PFSK-1 (cell line): ENCODE data around the gene ATP6V0E2.

Source experiments
- POLR2AphosphoS5 ChIP-seq: IDR thresholded peaks from 2 replicates; pipeline ENCODE4 v1.6.1; 2012; ENCODE audit warnings: low read depth, mild to moderate bottlenecking, control low read depth, low read length, moderate library complexity
- SIN3A ChIP-seq: IDR thresholded peaks from 2 replicates; pipeline ENCODE4 v1.6.1; 2012; ENCODE audit warnings: mild to moderate bottlenecking, low read length, moderate library complexity, borderline replicate concordance; ENCODE audit not compliant: insufficient read depth
- TAF1 ChIP-seq: IDR thresholded peaks from 2 replicates; pipeline ENCODE4 v1.6.1; 2012; ENCODE audit warnings: low read length, control low read depth, borderline replicate concordance; ENCODE audit not compliant: insufficient read depth
- TF ChIP-seq, protein P1 (sequence below), 2 experiments: IDR thresholded peaks; 2 replicates each; pipeline versions ENCODE4 v1.6.1 to v1.8.0; 2011 to 2012; ENCODE audit warnings: low read depth in 2 of 2, low read length in 2 of 2, control low read depth in 1 of 2, inconsistent platforms in 1 of 2, mild to moderate bottlenecking in 1 of 2, moderate library complexity in 1 of 2; ENCODE audit not compliant: insufficient read depth in 1 of 2

DNA sequence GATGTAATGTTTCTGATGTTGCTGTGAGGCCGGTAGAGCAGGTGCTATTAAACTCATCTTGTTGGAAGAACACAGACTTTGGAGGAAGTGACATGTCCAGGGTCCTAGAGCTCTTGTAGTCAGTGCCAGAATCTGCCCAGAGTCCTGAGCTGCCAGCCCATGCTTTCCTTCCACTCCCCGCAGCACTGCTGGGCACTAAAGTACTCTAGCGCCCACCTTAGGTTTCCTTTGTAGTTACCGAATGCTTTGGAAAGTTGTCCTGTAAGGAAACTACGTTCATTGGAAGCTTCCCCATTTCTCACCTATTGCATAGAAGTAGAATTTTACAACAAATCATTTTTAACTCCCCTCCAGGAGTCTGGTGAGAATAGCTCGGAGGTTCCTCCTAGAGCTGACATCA, 24.6 kb upstream of the ATP6V0E2 start:
- TF ChIP-seq TAF1 (no peak), POLR2AphosphoS5 (no peak), SIN3A (no peak)
- TF ChIP-seq, protein P1, sequence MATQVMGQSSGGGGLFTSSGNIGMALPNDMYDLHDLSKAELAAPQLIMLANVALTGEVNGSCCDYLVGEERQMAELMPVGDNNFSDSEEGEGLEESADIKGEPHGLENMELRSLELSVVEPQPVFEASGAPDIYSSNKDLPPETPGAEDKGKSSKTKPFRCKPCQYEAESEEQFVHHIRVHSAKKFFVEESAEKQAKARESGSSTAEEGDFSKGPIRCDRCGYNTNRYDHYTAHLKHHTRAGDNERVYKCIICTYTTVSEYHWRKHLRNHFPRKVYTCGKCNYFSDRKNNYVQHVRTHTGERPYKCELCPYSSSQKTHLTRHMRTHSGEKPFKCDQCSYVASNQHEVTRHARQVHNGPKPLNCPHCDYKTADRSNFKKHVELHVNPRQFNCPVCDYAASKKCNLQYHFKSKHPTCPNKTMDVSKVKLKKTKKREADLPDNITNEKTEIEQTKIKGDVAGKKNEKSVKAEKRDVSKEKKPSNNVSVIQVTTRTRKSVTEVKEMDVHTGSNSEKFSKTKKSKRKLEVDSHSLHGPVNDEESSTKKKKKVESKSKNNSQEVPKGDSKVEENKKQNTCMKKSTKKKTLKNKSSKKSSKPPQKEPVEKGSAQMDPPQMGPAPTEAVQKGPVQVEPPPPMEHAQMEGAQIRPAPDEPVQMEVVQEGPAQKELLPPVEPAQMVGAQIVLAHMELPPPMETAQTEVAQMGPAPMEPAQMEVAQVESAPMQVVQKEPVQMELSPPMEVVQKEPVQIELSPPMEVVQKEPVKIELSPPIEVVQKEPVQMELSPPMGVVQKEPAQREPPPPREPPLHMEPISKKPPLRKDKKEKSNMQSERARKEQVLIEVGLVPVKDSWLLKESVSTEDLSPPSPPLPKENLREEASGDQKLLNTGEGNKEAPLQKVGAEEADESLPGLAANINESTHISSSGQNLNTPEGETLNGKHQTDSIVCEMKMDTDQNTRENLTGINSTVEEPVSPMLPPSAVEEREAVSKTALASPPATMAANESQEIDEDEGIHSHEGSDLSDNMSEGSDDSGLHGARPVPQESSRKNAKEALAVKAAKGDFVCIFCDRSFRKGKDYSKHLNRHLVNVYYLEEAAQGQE (IDR thresholded peaks at IDR 0.05; ENCODE audit: insufficient read depth in 1 of 2, low read depth in 2 of 2, low read length in 2 of 2) = no peak
